Measurements from ENCODE around the gene SYP. TPM values are rescaled to one million over a fixed set of nuclear protein-coding genes. Genes with fewer than 3 reads are reported as not detected.

The SYP gene
- total and polyA plus RNA-seq, 4 donors, result 0.30 to 0.67 (median 0.47) TPM

DNA sequence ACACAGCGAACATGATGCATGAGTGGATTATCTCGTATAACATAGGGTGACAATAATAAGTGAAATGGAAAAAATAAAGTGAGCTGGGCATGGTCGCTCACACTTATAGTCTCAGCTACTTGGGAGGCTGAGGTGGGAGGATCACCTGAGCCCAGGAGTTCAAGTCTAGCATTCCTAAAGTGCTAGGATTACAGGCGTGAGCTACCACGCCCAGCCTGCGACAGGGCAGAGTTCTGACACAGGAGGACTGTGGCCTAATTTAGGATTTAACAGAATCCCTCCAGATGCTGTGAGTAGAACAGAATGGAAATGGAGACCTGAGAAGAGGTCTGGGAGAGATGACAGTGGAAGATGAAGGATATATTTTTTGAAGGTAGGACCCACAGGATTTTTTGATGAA is 10.4 kb downstream of the SYP start:
- H3K4me1 ChIP-seq (ENCODE audit: control insufficient read depth in 4 of 4, insufficient read depth in 4 of 4, low read length in 3 of 4), result peaks cover 2 to 10% (median 6%) of the 10 kb centered on the region in 4 donors
- WGBS, result 79% methylated on average over 6 of the region's 6 CpGs
- H3K9me3 ChIP-seq (ENCODE audit: control insufficient read depth in 4 of 4, low read length in 3 of 4), result no peaks in the 10 kb centered on the region
- H3K4me3 ChIP-seq (ENCODE audit: low read depth in 1 of 3, low read length in 3 of 3), result no peak overlapping the region
- H3K36me3 ChIP-seq (ENCODE audit: control insufficient read depth in 4 of 4, insufficient read depth in 3 of 4, low read depth in 1 of 4, low read length in 3 of 4), result no peaks in the 10 kb centered on the region
- no peak for DNase-seq (ENCODE audit: low spot score)
- H3K27ac ChIP-seq (ENCODE audit: low read depth in 1 of 2, low read length in 2 of 2), result no peak overlapping the region
- TF ChIP-seq, protein P1, sequence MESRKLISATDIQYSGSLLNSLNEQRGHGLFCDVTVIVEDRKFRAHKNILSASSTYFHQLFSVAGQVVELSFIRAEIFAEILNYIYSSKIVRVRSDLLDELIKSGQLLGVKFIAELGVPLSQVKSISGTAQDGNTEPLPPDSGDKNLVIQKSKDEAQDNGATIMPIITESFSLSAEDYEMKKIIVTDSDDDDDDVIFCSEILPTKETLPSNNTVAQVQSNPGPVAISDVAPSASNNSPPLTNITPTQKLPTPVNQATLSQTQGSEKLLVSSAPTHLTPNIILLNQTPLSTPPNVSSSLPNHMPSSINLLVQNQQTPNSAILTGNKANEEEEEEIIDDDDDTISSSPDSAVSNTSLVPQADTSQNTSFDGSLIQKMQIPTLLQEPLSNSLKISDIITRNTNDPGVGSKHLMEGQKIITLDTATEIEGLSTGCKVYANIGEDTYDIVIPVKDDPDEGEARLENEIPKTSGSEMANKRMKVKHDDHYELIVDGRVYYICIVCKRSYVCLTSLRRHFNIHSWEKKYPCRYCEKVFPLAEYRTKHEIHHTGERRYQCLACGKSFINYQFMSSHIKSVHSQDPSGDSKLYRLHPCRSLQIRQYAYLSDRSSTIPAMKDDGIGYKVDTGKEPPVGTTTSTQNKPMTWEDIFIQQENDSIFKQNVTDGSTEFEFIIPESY (IDR thresholded peaks at IDR 0.05), result no peak
- TF ChIP-seq, protein P2, sequence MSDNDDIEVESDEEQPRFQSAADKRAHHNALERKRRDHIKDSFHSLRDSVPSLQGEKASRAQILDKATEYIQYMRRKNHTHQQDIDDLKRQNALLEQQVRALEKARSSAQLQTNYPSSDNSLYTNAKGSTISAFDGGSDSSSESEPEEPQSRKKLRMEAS (IDR thresholded peaks at IDR 0.05), result no peak
- TF ChIP-seq TAF1 (conservative IDR thresholded peaks at IDR 0.05), result no peak
- no peak for TF ChIP-seq JUND (IDR thresholded peaks at IDR 0.05)
- TF ChIP-seq, protein P3, sequence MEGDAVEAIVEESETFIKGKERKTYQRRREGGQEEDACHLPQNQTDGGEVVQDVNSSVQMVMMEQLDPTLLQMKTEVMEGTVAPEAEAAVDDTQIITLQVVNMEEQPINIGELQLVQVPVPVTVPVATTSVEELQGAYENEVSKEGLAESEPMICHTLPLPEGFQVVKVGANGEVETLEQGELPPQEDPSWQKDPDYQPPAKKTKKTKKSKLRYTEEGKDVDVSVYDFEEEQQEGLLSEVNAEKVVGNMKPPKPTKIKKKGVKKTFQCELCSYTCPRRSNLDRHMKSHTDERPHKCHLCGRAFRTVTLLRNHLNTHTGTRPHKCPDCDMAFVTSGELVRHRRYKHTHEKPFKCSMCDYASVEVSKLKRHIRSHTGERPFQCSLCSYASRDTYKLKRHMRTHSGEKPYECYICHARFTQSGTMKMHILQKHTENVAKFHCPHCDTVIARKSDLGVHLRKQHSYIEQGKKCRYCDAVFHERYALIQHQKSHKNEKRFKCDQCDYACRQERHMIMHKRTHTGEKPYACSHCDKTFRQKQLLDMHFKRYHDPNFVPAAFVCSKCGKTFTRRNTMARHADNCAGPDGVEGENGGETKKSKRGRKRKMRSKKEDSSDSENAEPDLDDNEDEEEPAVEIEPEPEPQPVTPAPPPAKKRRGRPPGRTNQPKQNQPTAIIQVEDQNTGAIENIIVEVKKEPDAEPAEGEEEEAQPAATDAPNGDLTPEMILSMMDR (IDR thresholded peaks at IDR 0.05; ENCODE audit: low read depth, low read length, missing input control), result no peak
- H3K27me3 ChIP-seq (ENCODE audit: control insufficient read depth in 4 of 4, insufficient read depth in 4 of 4, low read length in 3 of 4), result no peaks in the 10 kb centered on the region
- H3K9ac ChIP-seq (ENCODE audit: low read depth in 1 of 2, low read length in 2 of 2), result no peak overlapping the region

DNA sequence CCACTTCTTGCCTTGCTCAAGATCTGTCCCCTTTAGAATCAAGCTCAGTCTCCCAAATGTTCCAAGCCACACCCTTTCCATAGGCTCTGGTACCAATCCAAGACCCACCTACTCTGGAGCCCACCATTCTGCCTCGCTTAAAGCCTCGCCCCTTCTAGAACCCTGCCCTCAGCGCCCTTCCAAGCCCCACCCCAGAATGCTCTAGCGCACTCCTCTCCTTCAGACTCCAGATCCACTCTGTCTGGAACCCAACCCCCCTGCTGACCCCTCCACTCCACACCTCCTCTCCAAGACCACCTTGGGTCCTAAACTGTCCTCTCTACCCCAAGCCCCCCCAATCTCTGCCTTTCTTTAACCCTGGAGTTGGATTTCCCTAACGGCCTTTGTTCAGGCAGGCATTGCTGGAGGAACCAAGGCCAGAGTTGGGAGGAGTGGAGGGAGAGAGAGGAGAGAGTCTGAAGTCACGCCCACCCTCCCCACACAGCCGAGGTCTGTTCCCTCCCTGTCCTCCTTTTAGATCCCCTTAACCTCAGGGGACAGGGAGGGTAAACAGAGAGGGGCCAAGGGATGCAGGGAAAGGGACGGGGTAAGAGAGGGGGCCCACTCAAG is 11.4 kb downstream of the SYP start:
- no peak overlapping the region for H3K4me3 ChIP-seq (ENCODE audit: low read depth in 1 of 3, low read length in 3 of 3)
- no peaks in the 10 kb centered on the region for H3K36me3 ChIP-seq (ENCODE audit: control insufficient read depth in 4 of 4, insufficient read depth in 3 of 4, low read depth in 1 of 4, low read length in 3 of 4)
- no peaks in the 10 kb centered on the region for H3K9me3 ChIP-seq (ENCODE audit: control insufficient read depth in 4 of 4, low read length in 3 of 4)
- DNase-seq (ENCODE audit: low spot score), result no peak
- no peak for TF ChIP-seq HNF4G (IDR thresholded peaks at IDR 0.05)
- TF ChIP-seq YY1 (IDR thresholded peaks at IDR 0.05), result no peak
- TF ChIP-seq FOXA1 (IDR thresholded peaks at IDR 0.05), result no peak
- TF ChIP-seq, protein P1 (IDR thresholded peaks at IDR 0.05), result no peak
- TF ChIP-seq GABPA (IDR thresholded peaks at IDR 0.05 in 1 of 2, conservative IDR thresholded peaks at IDR 0.05 in 1 of 2), result no peak
- TF ChIP-seq RAD21 (IDR thresholded peaks at IDR 0.05), result no peak
- no peak for TF ChIP-seq SP1 (IDR thresholded peaks at IDR 0.05)
- TF ChIP-seq, protein P4, sequence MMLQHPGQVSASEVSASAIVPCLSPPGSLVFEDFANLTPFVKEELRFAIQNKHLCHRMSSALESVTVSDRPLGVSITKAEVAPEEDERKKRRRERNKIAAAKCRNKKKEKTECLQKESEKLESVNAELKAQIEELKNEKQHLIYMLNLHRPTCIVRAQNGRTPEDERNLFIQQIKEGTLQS (IDR thresholded peaks at IDR 0.05), result no peak
- TF ChIP-seq HNF4A (conservative IDR thresholded peaks at IDR 0.05), result no peak
- TF ChIP-seq, protein P2 (IDR thresholded peaks at IDR 0.05), result no peak
- TF ChIP-seq, protein P5, sequence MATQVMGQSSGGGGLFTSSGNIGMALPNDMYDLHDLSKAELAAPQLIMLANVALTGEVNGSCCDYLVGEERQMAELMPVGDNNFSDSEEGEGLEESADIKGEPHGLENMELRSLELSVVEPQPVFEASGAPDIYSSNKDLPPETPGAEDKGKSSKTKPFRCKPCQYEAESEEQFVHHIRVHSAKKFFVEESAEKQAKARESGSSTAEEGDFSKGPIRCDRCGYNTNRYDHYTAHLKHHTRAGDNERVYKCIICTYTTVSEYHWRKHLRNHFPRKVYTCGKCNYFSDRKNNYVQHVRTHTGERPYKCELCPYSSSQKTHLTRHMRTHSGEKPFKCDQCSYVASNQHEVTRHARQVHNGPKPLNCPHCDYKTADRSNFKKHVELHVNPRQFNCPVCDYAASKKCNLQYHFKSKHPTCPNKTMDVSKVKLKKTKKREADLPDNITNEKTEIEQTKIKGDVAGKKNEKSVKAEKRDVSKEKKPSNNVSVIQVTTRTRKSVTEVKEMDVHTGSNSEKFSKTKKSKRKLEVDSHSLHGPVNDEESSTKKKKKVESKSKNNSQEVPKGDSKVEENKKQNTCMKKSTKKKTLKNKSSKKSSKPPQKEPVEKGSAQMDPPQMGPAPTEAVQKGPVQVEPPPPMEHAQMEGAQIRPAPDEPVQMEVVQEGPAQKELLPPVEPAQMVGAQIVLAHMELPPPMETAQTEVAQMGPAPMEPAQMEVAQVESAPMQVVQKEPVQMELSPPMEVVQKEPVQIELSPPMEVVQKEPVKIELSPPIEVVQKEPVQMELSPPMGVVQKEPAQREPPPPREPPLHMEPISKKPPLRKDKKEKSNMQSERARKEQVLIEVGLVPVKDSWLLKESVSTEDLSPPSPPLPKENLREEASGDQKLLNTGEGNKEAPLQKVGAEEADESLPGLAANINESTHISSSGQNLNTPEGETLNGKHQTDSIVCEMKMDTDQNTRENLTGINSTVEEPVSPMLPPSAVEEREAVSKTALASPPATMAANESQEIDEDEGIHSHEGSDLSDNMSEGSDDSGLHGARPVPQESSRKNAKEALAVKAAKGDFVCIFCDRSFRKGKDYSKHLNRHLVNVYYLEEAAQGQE (IDR thresholded peaks at IDR 0.05), result no peak
- TF ChIP-seq JUND (IDR thresholded peaks at IDR 0.05), result no peak
- TF ChIP-seq NR2F2 (IDR thresholded peaks at IDR 0.05), result no peak
- no peak for TF ChIP-seq FOXA2 (IDR thresholded peaks at IDR 0.05)
- TF ChIP-seq, protein P3 (IDR thresholded peaks at IDR 0.05; ENCODE audit: low read depth, low read length, missing input control), result no peak
- TF ChIP-seq TAF1 (conservative IDR thresholded peaks at IDR 0.05), result no peak
- TF ChIP-seq EGR1 (IDR thresholded peaks at IDR 0.05; ENCODE audit: low read depth in 2 of 2), result no peak
- 78% methylated on average over 8 of the region's 8 CpGs for WGBS
- H3K27ac ChIP-seq (ENCODE audit: low read depth in 1 of 2, low read length in 2 of 2), result no peak overlapping the region
- H3K9ac ChIP-seq (ENCODE audit: low read depth in 1 of 2, low read length in 2 of 2), result no peak overlapping the region
- H3K27me3 ChIP-seq (ENCODE audit: control insufficient read depth in 4 of 4, insufficient read depth in 4 of 4, low read length in 3 of 4), result no peaks in the 10 kb centered on the region
- peaks cover 2 to 10% (median 6%) of the 10 kb centered on the region in 4 donors for H3K4me1 ChIP-seq (ENCODE audit: control insufficient read depth in 4 of 4, insufficient read depth in 4 of 4, low read length in 3 of 4)
